ENCODE results near the gene ZBTB20.

The ZBTB20 gene

GRCh38 chr3:114444216-114444615, 702.9 kb downstream of the ZBTB20 start:
- DNase-seq (ENCODE audit: low spot score): no peak

GRCh38 chr3:114442246-114442645, 704.8 kb downstream of the ZBTB20 start:
- DNase-seq (ENCODE audit: low spot score): peak; percentile 54

GRCh38 chr3:114441386-114441785, 705.7 kb downstream of the ZBTB20 start:
- no peak for DNase-seq (ENCODE audit: low spot score)

GRCh38 chr3:114440700-114441099, 706.4 kb downstream of the ZBTB20 start:
- no peak for DNase-seq (ENCODE audit: low spot score)

- no peak for DNase-seq (ENCODE audit: low spot score)
Observed at GRCh38 chr3:114439284-114439683, 707.8 kb downstream of the ZBTB20 start.

- no peak for DNase-seq (ENCODE audit: low spot score)
Observed at GRCh38 chr3:114437897-114438296, 709.2 kb downstream of the ZBTB20 start.

- DNase-seq (ENCODE audit: low spot score): no peak
Observed at GRCh38 chr3:114436182-114436581, 710.9 kb downstream of the ZBTB20 start.

- no peak for DNase-seq (ENCODE audit: low spot score)
Observed at GRCh38 chr3:114435386-114436115, 711.5 kb downstream of the ZBTB20 start.

GRCh38 chr3:114432310-114432709, 714.8 kb downstream of the ZBTB20 start:
- DNase-seq (ENCODE audit: low spot score): no peak

GRCh38 chr3:114428044-114428595, 719.0 kb downstream of the ZBTB20 start:
- no peak for DNase-seq (ENCODE audit: low spot score)

- DNase-seq (ENCODE audit: low spot score): no peak
Observed at GRCh38 chr3:114427285-114428043, 719.6 kb downstream of the ZBTB20 start.

- no peak for DNase-seq (ENCODE audit: low spot score)
Observed at GRCh38 chr3:114424337-114424736, 722.8 kb downstream of the ZBTB20 start.

- DNase-seq (ENCODE audit: low spot score): no peak
Observed at GRCh38 chr3:114421204-114421603, 725.9 kb downstream of the ZBTB20 start.

GRCh38 chr3:114420072-114420471, 727.0 kb downstream of the ZBTB20 start:
- DNase-seq (ENCODE audit: low spot score): no peak

- DNase-seq (ENCODE audit: low spot score): peak; percentile 63
Observed at GRCh38 chr3:114418724-114419543, 728.2 kb downstream of the ZBTB20 start.

- no peak for DNase-seq (ENCODE audit: low spot score)
Observed at GRCh38 chr3:114418107-114418506, 729.0 kb downstream of the ZBTB20 start.

GRCh38 chr3:114417675-114418074, 729.4 kb downstream of the ZBTB20 start:
- DNase-seq (ENCODE audit: low spot score): no peak

- DNase-seq (ENCODE audit: low spot score): no peak
Observed at GRCh38 chr3:114417265-114417664, 729.8 kb downstream of the ZBTB20 start.

- peak; percentile 61 for DNase-seq (ENCODE audit: low spot score)
Observed at GRCh38 chr3:114411811-114412803, 735.0 kb downstream of the ZBTB20 start.

- DNase-seq (ENCODE audit: low spot score): peak; percentile 37
Observed at GRCh38 chr3:114411190-114411668, 735.9 kb downstream of the ZBTB20 start.
